ENCODE data around the gene HADH. TPM values are rescaled to one million over a fixed set of nuclear protein-coding genes. Genes with fewer than 3 reads are reported as not detected.
"Not testable (repeated sequence)": the region's sequence is repeated elsewhere in the genome, so short reads cannot be mapped to it uniquely, and the experiment has no call there.

The HADH gene
- total RNA-seq, 4 donors from 2014 or later: 26.8 to 46.5 (median 38.1) TPM

GRCh38 chr4:108045687-108046024, 56.0 kb downstream of the HADH start:
- 19 to 44% methylated on average over 3 of the region's 3 CpGs for WGBS, 2 donors
- no peaks in the 10 kb centered on the region for H3K27me3 ChIP-seq
- DNase-seq: no peak
- no peak overlapping the region for H3K27ac ChIP-seq
- no peaks in the 10 kb centered on the region for H3K36me3 ChIP-seq
- H3K9me3 ChIP-seq: no peaks in the 10 kb centered on the region
- intact Hi-C loops (cut with DNase I): no loop called here
- TF ChIP-seq POLR2A (IDR thresholded peaks at IDR 0.05) (no peak), CTCF (IDR thresholded peaks at IDR 0.05) (no peak)
- H3K4me3 ChIP-seq: no peak overlapping the region
- H3K4me1 ChIP-seq: peaks cover 0 to 17% (median 4%) of the 10 kb centered on the region in 3 donors

GRCh38 chr4:108047199-108047598, 57.5 kb downstream of the HADH start:
- Histone ChIP-seq H3K4me3 (no peak overlapping the region), H3K4me1 (peaks cover 0 to 17% (median 4%) of the 10 kb centered on the region in 3 donors), H3K36me3 (no peaks in the 10 kb centered on the region), H3K27ac (no peak overlapping the region), H3K27me3 (no peaks in the 10 kb centered on the region), H3K9me3 (no peaks in the 10 kb centered on the region)
- no peak for DNase-seq
- WGBS, 2 donors: 78 to 87% methylated on average over 1 of the region's 2 CpGs
- TF ChIP-seq POLR2A (IDR thresholded peaks at IDR 0.05) (no peak), CTCF (IDR thresholded peaks at IDR 0.05) (no peak)
- intact Hi-C loops (cut with DNase I): no loop called here

- no peaks in the 10 kb centered on the region for H3K36me3 ChIP-seq
- intact Hi-C loops (cut with DNase I): no loop called here
- no peaks in the 10 kb centered on the region for H3K9me3 ChIP-seq
- 80 to 89% methylated on average over 6 of the region's 6 CpGs for WGBS, 2 donors
- DNase-seq: no peak
- H3K4me3 ChIP-seq: no peak overlapping the region
- TF ChIP-seq CTCF (IDR thresholded peaks at IDR 0.05) (no peak), POLR2A (IDR thresholded peaks at IDR 0.05) (no peak)
- no peak overlapping the region for H3K27ac ChIP-seq
- no peaks in the 10 kb centered on the region for H3K27me3 ChIP-seq
- H3K4me1 ChIP-seq: peaks cover 0 to 17% (median 4%) of the 10 kb centered on the region in 3 donors
Measured at GRCh38 chr4:108048157-108048556, 58.5 kb downstream of the HADH start.

- intact Hi-C loops (cut with DNase I): no loop called here
- no peaks in the 10 kb centered on the region for H3K9me3 ChIP-seq
- TF ChIP-seq CTCF (IDR thresholded peaks at IDR 0.05) (no peak), POLR2A (IDR thresholded peaks at IDR 0.05) (no peak)
- H3K4me3 ChIP-seq: no peak overlapping the region
- H3K4me1 ChIP-seq: peaks cover 0 to 17% (median 4%) of the 10 kb centered on the region in 3 donors
- DNase-seq: no peak
- H3K27me3 ChIP-seq: no peaks in the 10 kb centered on the region
- no peak overlapping the region for H3K27ac ChIP-seq
- no peaks in the 10 kb centered on the region for H3K36me3 ChIP-seq
- 96 to 97% methylated on average over 7 of the region's 7 CpGs for WGBS, 2 donors
Measured at GRCh38 chr4:108048997-108049396, 59.3 kb downstream of the HADH start.

GRCh38 chr4:108049406-108049805, 59.7 kb downstream of the HADH start:
- Histone ChIP-seq H3K36me3 (no peaks in the 10 kb centered on the region), H3K27ac (no peak overlapping the region), H3K27me3 (no peaks in the 10 kb centered on the region), H3K9me3 (no peaks in the 10 kb centered on the region), H3K4me3 (no peak overlapping the region), H3K4me1 (peaks cover 0 to 17% (median 4%) of the 10 kb centered on the region in 3 donors)
- intact Hi-C loops (cut with DNase I): no loop called here
- no peak for DNase-seq
- 61 to 77% methylated on average over 5 of the region's 5 CpGs for WGBS, 2 donors
- TF ChIP-seq POLR2A (IDR thresholded peaks at IDR 0.05) (no peak), CTCF (IDR thresholded peaks at IDR 0.05) (no peak)

GRCh38 chr4:108050166-108051111, 60.8 kb downstream of the HADH start:
- H3K27me3 ChIP-seq; H3K4me3 ChIP-seq; H3K4me1 ChIP-seq; intact Hi-C loops (cut with DNase I); H3K9me3 ChIP-seq; DNase-seq; H3K36me3 ChIP-seq; H3K27ac ChIP-seq: not testable (repeated sequence)
- WGBS, 2 donors: 85 to 90% methylated on average over 6 to 9 of the region's 10 CpGs

All from esophagus squamous epithelium (tissue), 5 donors.